HG02943 (cell line): Measurements from ENCODE around the gene CFAP221.

Experiments used
- ATAC-seq: cut with Tn5 transposase; IDR thresholded peaks from one replicate; pipeline ENCODE4 v1.9.1; 2021; ENCODE audit warnings: mild to moderate bottlenecking, low read depth, moderate library complexity; ENCODE audit not compliant: unreplicated experiment

The CFAP221 gene

GRCh38 chr2:119694845-119695521 is 150.7 kb downstream of the CFAP221 start:
- no peak for ATAC-seq

- no peak for ATAC-seq
Observed at GRCh38 chr2:119696005-119696404, 151.8 kb downstream of the CFAP221 start.

GRCh38 chr2:119696494-119697030 is 152.3 kb downstream of the CFAP221 start:
- ATAC-seq = no peak

GRCh38 chr2:119697290-119698020 is 153.2 kb downstream of the CFAP221 start:
- peak; percentile 59 for ATAC-seq

- no peak for ATAC-seq
Observed at GRCh38 chr2:119698246-119698645, 154.0 kb downstream of the CFAP221 start.

GRCh38 chr2:119699016-119699606 is 154.9 kb downstream of the CFAP221 start:
- no peak for ATAC-seq

GRCh38 chr2:119700866-119701265 is 156.6 kb downstream of the CFAP221 start:
- no peak for ATAC-seq

GRCh38 chr2:119701352-119701751 is 157.1 kb downstream of the CFAP221 start:
- no peak for ATAC-seq

- no peak for ATAC-seq
Observed at GRCh38 chr2:119702203-119702917, 158.1 kb downstream of the CFAP221 start.

GRCh38 chr2:119702918-119703401 is 158.7 kb downstream of the CFAP221 start:
- ATAC-seq = peak; percentile 67

GRCh38 chr2:119703526-119703925 is 159.3 kb downstream of the CFAP221 start:
- no peak for ATAC-seq

GRCh38 chr2:119704670-119705120 is 160.4 kb downstream of the CFAP221 start:
- no peak for ATAC-seq

GRCh38 chr2:119706221-119706620 is 162.0 kb downstream of the CFAP221 start:
- ATAC-seq = no peak
